NCI-H510A treated with DMSO at 0.1 percent for 48 hours (cell line): ENCODE measurements around the gene TULP3.

Source experiments
- DNase-seq: peaks from one replicate; lab custom pipeline; 2025; lab: John Stamatoyannopoulos, UW

Gene TULP3

DNA sequence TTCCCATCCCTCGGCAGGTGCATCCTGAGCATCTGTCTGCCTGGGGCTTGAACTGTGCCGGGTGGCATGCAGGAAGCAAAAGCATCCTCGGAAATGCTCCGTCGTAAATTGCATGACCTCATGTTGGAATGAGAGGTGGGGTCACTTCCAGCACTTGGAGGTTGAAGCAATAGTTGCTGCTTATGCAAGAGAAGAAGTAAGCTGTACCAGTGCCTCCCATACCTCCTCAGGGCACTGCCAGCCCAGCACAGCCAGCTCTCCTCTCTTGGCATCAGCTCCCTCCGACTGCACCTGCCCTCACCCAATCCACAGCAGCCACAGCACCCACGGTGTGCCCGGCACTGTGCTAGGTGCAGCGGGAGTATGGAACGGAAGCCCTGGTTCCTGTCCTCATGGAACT lies 80.1 kb downstream of the TULP3 start:
- no peak for DNase-seq

- DNase-seq, result no peak
Measured at GRCh38 chr12:2973566-2973965, 82.9 kb downstream of the TULP3 start.

DNA sequence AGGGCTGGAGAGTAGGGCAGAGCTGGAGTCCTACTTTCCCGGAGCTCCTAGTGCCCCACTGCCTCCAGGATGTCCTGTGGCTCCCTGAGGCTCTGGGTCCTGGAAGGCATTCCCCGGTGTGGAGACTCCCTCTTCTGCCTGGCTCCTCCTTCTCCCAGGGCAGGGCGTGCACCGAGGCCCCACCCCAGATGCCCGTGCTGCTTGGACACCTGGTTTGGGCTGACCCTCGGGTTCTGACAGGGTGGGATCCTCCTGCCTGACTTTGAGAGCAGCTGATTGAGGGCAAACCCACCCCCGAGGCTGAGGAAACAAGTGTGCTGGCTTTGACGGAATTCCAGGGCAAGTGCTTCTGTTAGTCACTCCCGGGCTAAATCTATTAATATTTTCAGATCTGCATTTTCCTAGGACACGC lies 83.9 kb downstream of the TULP3 start:
- DNase-seq, result no peak

- DNase-seq, result no peak
Measured at GRCh38 chr12:2976581-2976996, 85.9 kb downstream of the TULP3 start.

DNA sequence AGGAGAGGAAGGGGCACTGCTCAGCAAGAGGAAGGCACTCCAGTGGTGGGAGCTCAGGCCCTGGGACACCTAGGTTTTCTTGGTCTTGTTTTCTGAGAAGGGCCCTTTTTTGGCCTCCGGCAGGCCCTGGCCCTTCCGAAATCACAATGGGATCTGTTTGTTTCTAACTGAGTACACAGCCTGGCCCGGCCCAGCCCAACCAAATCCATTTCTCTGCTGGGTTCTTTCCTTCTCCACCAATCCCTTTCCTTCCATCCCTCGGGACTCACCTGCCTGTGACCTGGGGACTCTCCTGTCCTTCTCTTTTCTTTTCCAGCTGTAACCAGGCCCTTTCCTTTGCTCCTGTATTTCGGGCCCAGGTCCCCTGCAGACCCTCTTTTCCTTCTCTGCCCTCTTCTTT lies 87.1 kb downstream of the TULP3 start:
- DNase-seq, result no peak

GRCh38 chr12:2979806-2980205 lies 89.1 kb downstream of the TULP3 start:
- no peak for DNase-seq

GRCh38 chr12:2980630-2981029 lies 89.9 kb downstream of the TULP3 start:
- no peak for DNase-seq

DNA sequence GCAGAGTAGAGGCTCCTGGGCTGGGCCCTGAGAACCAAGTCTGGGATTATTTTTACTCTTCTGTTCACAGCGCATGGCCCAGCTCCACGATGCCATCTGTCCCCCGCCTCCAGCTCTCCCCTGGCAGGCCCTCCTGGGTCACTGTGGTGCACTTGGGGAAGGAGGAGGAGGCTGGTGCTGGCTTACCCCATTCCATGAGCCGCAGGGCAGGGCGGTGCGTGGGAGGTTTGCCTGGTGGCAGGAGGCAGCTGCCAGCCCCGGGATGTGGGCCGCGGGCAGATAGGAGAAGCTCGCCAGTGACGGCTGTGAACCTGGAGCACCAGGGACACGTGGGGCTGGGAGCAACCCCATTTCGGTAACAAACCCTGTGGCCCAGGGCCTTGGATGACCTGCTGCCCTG lies 91.7 kb downstream of the TULP3 start:
- DNase-seq, result no peak

GRCh38 chr12:2984249-2984648 lies 93.6 kb downstream of the TULP3 start:
- no peak for DNase-seq

- DNase-seq, result no peak
Measured at GRCh38 chr12:2984698-2985097, 94.0 kb downstream of the TULP3 start.

DNA sequence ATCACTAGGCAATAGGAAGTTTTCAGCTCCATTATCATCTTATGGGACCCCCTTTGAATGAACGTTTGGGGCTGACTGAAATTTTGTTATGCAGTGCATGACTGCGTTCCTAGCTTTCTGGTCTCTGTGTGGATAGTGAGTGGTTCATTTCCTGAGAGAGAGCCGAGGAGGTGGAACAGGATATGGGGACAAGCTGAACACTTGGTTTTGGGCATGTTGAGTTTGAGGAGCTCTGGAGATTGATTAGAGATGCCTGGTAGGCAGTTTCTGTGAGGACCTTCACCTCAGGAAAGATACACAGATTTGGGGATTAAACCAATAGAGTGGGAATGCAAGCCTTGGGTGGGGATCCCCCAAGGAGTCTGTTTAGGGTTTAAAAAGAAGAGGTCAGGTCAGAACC lies 96.2 kb downstream of the TULP3 start:
- DNase-seq, result no peak

DNA sequence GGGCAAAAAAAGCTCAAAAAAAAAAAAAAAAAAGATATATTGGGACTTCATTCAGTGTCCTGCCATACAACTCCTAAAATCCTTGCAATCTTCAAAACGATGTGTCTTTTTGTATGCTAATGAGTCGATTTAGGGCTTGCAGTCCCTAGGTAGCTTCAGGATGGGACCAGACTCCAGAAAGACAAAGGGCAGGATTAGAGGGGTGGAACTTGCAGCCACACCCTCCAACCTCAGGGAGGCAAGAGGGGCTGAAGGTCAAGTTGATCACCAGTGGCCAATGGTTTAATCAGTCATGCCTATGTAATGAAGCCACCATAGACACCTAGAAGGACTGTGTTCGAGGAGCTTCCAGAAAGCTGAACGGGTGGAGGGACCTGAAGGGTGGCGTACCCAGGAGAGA lies 97.8 kb downstream of the TULP3 start:
- DNase-seq, result no peak
